HEK293 (cell line): ENCODE data around the gene RHBDF1.
A peak's percentile ranks its signal among the peaks of the same experiment; 100 is the strongest.
"Not testable (repeated sequence)": the region's sequence is repeated elsewhere in the genome, so short reads cannot be mapped to it uniquely, and the experiment has no call there.

Experiments
- CTCF ChIA-PET: fragments of 350-600 bp; formaldehyde crosslinking; extraction: SDS; loops from one replicate; lab custom pipeline; 2021; ENCODE audit warnings: antibody characterized with exemption; lab: Yijun Ruan, JAX
- POLR2A ChIA-PET: fragments of 300-600 bp; formaldehyde crosslinking; extraction: SDS; loops from one replicate; lab custom pipeline; 2020; ENCODE audit warnings: antibody characterized with exemption, inconsistent platforms; lab: Yijun Ruan, JAX
- H3K27ac ChIP-seq: fragments of 200-500 bp; sonication (Bioruptor generic); 2 replicates; pipeline ENCODE4 v1.5.1; 2014; ENCODE audit warnings: low read depth, low read length, control low read depth, inconsistent platforms; ENCODE audit errors: extremely low read depth
- H3K36me3 ChIP-seq, 2 experiments: fragments of 200-500 bp in 1 of 2; sonication (Bioruptor generic) in 1 of 2; 1 replicate in 1 of 2; 2 replicates in 1 of 2; pipeline ENCODE4 v1.5.1; 2014 to 2017; ENCODE audit warnings: inconsistent platforms in 2 of 2, low read length in 2 of 2; ENCODE audit not compliant: control insufficient read depth in 2 of 2, insufficient read depth in 1 of 2
- H3K4me1 ChIP-seq: fragments of 200-500 bp; sonication (Bioruptor generic); 2 replicates; pipeline ENCODE4 v1.5.1; 2014; ENCODE audit warnings: mild to moderate bottlenecking, low read length, inconsistent platforms; ENCODE audit not compliant: control insufficient read depth, insufficient read depth
- H3K4me3 ChIP-seq: 2 replicates; pipeline ENCODE4 v1.5.1; 2011; ENCODE audit warnings: low read depth, mild to moderate bottlenecking, control low read depth, low read length, moderate library complexity
- H3K9me3 ChIP-seq: fragments of 200-500 bp; sonication (Bioruptor generic); 2 replicates; pipeline ENCODE4 v1.5.1; 2014; ENCODE audit warnings: low read depth, low read length, inconsistent platforms; ENCODE audit not compliant: control insufficient read depth, insufficient read depth
- EGR2 ChIP-seq: fragments of 450-650 bp; formaldehyde crosslinking; IDR thresholded peaks from 2 replicates; pipeline ENCODE4 v1.5.1; 2016; ENCODE audit warnings: low read depth, missing biosample characterization, missing genetic modification characterization
- KLF1 ChIP-seq: fragments of 450-650 bp; formaldehyde crosslinking; IDR thresholded peaks from 2 replicates; pipeline ENCODE4 v1.5.1; 2016; ENCODE audit warnings: missing biosample characterization, missing genetic modification characterization
- KLF10 ChIP-seq: fragments of 450-650 bp; IDR thresholded peaks from 2 replicates; pipeline ENCODE4 v1.5.1; 2018; ENCODE audit warnings: missing biosample characterization, mild to moderate bottlenecking, missing genetic modification characterization
- KLF17 ChIP-seq: fragments of 450-650 bp; formaldehyde crosslinking; IDR thresholded peaks from 2 replicates; pipeline ENCODE4 v1.5.1; 2016; ENCODE audit warnings: missing biosample characterization, missing genetic modification characterization
- ZBTB11 ChIP-seq: fragments of 450-650 bp; formaldehyde crosslinking; conservative IDR thresholded peaks from 2 replicates; pipeline ENCODE4 v1.5.1; 2016; ENCODE audit warnings: low read depth, missing biosample characterization, missing genetic modification characterization
- ZBTB6 ChIP-seq: fragments of 450-650 bp; formaldehyde crosslinking; IDR thresholded peaks from 2 replicates; pipeline ENCODE4 v1.5.1; 2017; ENCODE audit warnings: missing biosample characterization, missing genetic modification characterization
- ZFHX2 ChIP-seq: fragments of 450-650 bp; formaldehyde crosslinking; conservative IDR thresholded peaks from 2 replicates; pipeline ENCODE4 v1.5.1; 2016; ENCODE audit warnings: missing biosample characterization, missing genetic modification characterization
- ZNF140 ChIP-seq: fragments of 450-650 bp; formaldehyde crosslinking; IDR thresholded peaks from 2 replicates; pipeline ENCODE4 v1.5.1; 2016; ENCODE audit warnings: missing biosample characterization, missing genetic modification characterization
- ZNF19 ChIP-seq: fragments of 450-650 bp; formaldehyde crosslinking; IDR thresholded peaks from 2 replicates; pipeline ENCODE4; 2016; ENCODE audit warnings: missing biosample characterization, missing genetic modification characterization, low read depth
- ZNF37A ChIP-seq: fragments of 450-650 bp; IDR thresholded peaks from 2 replicates; pipeline ENCODE4 v1.5.1; 2018; ENCODE audit warnings: missing biosample characterization, missing genetic modification characterization
- ZNF416 ChIP-seq: fragments of 450-650 bp; formaldehyde crosslinking; IDR thresholded peaks from 2 replicates; pipeline ENCODE4 v1.5.1; 2016; ENCODE audit warnings: missing biosample characterization, missing genetic modification characterization
- ZNF530 ChIP-seq: fragments of 450-650 bp; formaldehyde crosslinking; IDR thresholded peaks from 2 replicates; pipeline ENCODE4 v1.5.1; 2016; ENCODE audit warnings: low read depth, missing biosample characterization, missing genetic modification characterization
- ZNF548 ChIP-seq: fragments of 450-650 bp; formaldehyde crosslinking; IDR thresholded peaks from 2 replicates; pipeline ENCODE4 v1.5.1; 2016; ENCODE audit warnings: missing biosample characterization, missing genetic modification characterization
- TF ChIP-seq, protein P1 (sequence below): fragments of 450-650 bp; formaldehyde crosslinking; IDR thresholded peaks from 2 replicates; pipeline ENCODE4 v1.5.1; 2016; ENCODE audit warnings: missing biosample characterization, missing genetic modification characterization
- TF ChIP-seq, protein P2 (sequence below): fragments of 450-650 bp; formaldehyde crosslinking; IDR thresholded peaks from 2 replicates; pipeline ENCODE4 v1.5.1; 2016; ENCODE audit warnings: missing biosample characterization, missing genetic modification characterization

Gene RHBDF1

GRCh38 chr16:38941-39892 is 33.2 kb downstream of the RHBDF1 start:
- CTCF ChIA-PET: interaction anchor here (0.6 to 1.3 kb wide), 3 partner anchors 27 to 155 kb away, joined by 3 to 6 read pairs (median 5); no protein-coding TSS in a partner anchor
- TF ChIP-seq ZNF530 (tag by site-specific recombination) (no peak), EGR2 (tag by site-specific recombination) (0 out of 2 replicates have a peak, but pooled peaks have one; percentile 29), ZFHX2 (tag by site-specific recombination) (0 out of 2 replicates have a peak, but pooled peaks have one; percentile 19), KLF10 (tag by site-specific recombination) (no peak), KLF1 (tag by site-specific recombination) (peak; percentile 86), ZNF416 (tag by site-specific recombination) (no peak)
- TF ChIP-seq, protein P1, sequence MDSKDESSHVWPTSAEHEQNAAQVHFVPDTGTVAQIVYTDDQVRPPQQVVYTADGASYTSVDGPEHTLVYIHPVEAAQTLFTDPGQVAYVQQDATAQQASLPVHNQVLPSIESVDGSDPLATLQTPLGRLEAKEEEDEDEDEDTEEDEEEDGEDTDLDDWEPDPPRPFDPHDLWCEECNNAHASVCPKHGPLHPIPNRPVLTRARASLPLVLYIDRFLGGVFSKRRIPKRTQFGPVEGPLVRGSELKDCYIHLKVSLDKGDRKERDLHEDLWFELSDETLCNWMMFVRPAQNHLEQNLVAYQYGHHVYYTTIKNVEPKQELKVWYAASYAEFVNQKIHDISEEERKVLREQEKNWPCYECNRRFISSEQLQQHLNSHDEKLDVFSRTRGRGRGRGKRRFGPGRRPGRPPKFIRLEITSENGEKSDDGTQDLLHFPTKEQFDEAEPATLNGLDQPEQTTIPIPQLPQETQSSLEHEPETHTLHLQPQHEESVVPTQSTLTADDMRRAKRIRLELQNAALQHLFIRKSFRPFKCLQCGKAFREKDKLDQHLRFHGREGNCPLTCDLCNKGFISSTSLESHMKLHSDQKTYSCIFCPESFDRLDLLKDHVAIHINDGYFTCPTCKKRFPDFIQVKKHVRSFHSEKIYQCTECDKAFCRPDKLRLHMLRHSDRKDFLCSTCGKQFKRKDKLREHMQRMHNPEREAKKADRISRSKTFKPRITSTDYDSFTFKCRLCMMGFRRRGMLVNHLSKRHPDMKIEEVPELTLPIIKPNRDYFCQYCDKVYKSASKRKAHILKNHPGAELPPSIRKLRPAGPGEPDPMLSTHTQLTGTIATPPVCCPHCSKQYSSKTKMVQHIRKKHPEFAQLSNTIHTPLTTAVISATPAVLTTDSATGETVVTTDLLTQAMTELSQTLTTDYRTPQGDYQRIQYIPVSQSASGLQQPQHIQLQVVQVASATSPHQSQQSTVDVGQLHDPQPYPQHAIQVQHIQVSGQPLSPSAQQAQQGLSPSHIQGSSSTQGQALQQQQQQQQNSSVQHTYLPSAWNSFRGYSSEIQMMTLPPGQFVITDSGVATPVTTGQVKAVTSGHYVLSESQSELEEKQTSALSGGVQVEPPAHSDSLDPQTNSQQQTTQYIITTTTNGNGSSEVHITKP (tag by site-specific recombination): peak; percentile 80
- TF ChIP-seq, protein P2, sequence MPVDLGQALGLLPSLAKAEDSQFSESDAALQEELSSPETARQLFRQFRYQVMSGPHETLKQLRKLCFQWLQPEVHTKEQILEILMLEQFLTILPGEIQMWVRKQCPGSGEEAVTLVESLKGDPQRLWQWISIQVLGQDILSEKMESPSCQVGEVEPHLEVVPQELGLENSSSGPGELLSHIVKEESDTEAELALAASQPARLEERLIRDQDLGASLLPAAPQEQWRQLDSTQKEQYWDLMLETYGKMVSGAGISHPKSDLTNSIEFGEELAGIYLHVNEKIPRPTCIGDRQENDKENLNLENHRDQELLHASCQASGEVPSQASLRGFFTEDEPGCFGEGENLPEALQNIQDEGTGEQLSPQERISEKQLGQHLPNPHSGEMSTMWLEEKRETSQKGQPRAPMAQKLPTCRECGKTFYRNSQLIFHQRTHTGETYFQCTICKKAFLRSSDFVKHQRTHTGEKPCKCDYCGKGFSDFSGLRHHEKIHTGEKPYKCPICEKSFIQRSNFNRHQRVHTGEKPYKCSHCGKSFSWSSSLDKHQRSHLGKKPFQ: no peak
- TF ChIP-seq, all 188 proteins: peak for 4
- Histone ChIP-seq H3K4me1 (no peaks in the 10 kb centered on the region), H3K36me3 (peaks cover 0 to 47% of the 10 kb centered on the region in 2 experiments; a peak in 2 of 3 replicates), H3K27ac (no peak overlapping the region), H3K9me3 (no peaks in the 10 kb centered on the region), H3K4me3 (no peak overlapping the region)
- POLR2A ChIA-PET: interaction anchor here (1.0 to 2.2 kb wide), 2 partner anchors 9 to 14 kb away, joined by 3 to 15 read pairs; partner anchors contain the start of genes POLR3K and SNRNP25

DNA sequence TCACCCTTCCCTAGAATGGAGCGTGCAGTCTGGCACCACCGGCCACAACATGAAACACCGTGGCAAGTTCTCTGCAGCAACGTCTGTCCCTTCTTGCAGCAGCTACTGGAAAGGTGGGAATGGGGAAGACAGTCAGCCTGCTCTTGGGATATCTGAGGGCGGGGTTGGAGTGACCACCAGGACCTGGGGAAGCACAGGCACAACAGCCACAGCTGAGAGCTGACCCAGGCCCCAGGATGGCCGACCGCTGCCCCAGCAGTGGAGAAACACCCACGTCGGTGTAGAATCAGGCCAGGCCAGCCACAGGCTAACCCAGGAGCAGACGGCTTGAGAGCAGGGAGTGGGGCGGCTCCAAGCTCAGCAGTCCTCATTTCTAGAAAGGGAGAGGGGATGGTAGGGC is 34.2 kb downstream of the RHBDF1 start:
- H3K4me3 ChIP-seq, H3K4me1 ChIP-seq, H3K27ac ChIP-seq, H3K9me3 ChIP-seq: not testable (repeated sequence)
- H3K36me3 ChIP-seq: peaks cover 0 to 41% of the 10 kb centered on the region in 2 experiments; a peak in 2 of 3 replicates
- POLR2A ChIA-PET: interaction anchor here (1.0 to 2.2 kb wide), 2 partner anchors 10 to 15 kb away, joined by 3 to 15 read pairs; partner anchors contain the start of genes POLR3K and SNRNP25
- CTCF ChIA-PET: interaction anchor here (1.3 kb wide), 1 partner anchor 28 kb away, joined by 5 read pairs; no protein-coding TSS in a partner anchor

GRCh38 chr16:37511-37910 is 34.9 kb downstream of the RHBDF1 start:
- CTCF ChIA-PET: interaction anchor here (0.7 to 1.0 kb wide), 2 partner anchors 29 to 33 kb away, joined by 3 to 5 read pairs; no protein-coding TSS in a partner anchor
- TF ChIP-seq ZNF140 (no peak), ZBTB6 (tag by site-specific recombination) (no peak), ZBTB11 (no peak), KLF17 (tag by site-specific recombination) (no peak), ZNF548 (tag by site-specific recombination) (no peak), ZNF19 (tag by site-specific recombination) (no peak), ZNF37A (no peak)

More at GRCh38 chr16:37511-37910, 34.9 kb downstream of the RHBDF1 start:
- Histone ChIP-seq H3K36me3 (peaks cover 0 to 35% of the 10 kb centered on the region in 2 experiments; a peak in 2 of 3 replicates), H3K4me3 (no peak overlapping the region), H3K4me1 (no peaks in the 10 kb centered on the region), H3K27ac (no peak overlapping the region), H3K9me3 (no peaks in the 10 kb centered on the region)
- POLR2A ChIA-PET: interaction anchor here (0.7 kb wide), 1 partner anchor 57 kb away, joined by 3 read pairs; no protein-coding TSS in a partner anchor
